Caki2 (cell line): ENCODE data around the gene CRYAA. TPM values are rescaled to one million over a fixed set of nuclear protein-coding genes. Genes with fewer than 3 reads are reported as not detected.

Experiments
- DNase-seq: peaks from one replicate; pipeline ENCODE4 v3.0.0-alpha.2; 2015; ENCODE audit warnings: low read depth
- in situ Hi-C: cut with HindIII; loops from 2 replicates; pipeline ENCODE4 v1.10.0; 2016; ENCODE audit warnings: low sequenced_read_pairs, low pct_unique_long_range_greater_than_20kb, mixed read lengths
- total RNA-seq: library from RNA; depleted of rRNA; stranded (reverse); fragments of >200 nt; shearing (Covaris generic); gene quantifications from 2 replicates; pipeline ENCODE4 v1.2.3, GENCODE V29; 2014; ENCODE audit warnings: low replicate concordance

Gene CRYAA
- total RNA-seq, 1 experiment from 2014 or later, result not detected

DNA sequence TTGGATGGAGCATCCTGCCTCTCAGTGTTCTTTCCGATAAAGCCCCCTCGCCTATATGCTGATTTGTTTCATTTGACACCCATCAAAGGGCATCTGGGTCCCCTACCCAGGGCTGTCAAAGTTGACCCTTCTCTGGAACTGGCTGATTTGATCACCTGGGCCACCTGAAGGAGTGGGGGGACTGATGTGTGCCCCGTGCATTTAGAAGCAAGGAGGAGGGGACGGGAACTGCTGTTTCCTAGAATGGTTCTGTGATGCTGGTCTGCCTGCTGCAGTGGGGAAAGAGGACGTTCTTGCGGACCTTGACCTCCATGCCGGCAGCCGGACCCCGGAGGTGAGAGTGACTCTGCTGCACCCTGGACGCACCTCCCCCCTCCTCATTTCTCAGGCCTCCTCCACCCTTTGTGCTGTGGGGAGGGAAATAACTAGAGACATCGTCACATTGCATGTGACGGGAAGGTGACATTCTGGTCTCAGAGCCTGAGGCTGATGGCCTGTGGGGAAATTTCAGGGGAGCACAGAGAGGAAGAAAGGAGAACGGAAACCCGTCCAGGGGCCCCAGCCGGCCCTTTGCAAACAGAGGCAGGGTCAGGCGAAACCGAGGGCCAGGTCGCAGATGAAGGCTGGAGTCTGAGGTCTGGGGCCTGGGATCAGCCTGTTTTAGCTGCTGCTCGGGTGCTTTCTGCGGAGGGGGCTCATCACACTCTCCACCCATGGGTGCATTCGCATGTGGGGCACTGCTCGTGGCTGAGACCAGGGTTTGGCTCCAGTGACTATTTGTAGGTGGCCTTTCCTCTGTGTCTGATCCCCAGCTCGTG lies 25.7 kb downstream of the CRYAA start:
- no peak for DNase-seq
- in situ Hi-C loops, result no loop called here

DNA sequence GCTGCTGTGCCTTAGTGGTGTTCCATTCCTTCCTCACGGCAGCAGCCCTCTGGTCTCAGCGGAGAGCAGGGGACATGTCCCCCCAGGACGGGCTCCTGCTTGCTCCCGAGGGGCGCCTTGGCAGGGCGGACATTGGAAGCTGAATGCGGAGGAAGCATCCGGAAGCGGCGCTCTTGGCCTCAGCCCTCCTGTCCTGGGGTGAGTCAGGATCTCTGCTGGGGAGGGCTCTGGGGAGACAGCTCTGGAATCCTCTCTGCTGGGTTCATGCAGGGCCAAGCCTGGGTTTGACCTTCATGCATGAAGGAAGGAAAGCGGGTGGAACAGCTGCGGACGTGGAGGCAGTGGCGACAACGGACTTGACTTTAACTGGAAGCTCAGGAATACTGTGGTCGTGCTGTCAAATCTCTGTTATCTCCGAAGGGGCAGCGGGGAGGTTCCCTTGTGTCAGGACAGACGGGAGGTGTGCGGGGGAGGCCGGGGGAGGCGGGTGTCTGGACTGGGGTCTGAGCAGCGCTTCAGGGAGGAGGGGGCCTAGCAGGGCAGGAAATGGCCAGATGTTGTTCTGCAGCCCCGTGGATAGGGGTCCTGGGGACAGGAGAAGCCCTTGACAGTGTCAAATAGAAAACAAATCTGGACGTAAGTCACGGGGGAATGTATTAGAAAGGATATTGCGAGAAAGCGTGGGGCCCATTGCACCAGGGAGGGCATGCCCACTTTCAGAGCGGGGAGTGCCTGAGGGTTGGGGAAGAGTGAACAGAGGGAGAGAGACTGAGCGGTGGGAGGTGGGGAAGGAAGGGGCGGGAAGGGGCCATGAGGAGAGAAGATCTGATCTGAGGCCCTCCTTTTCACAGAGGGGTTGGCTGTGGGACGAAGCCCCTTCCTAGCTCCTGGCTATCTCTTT lies 26.6 kb downstream of the CRYAA start:
- no peak for DNase-seq
- in situ Hi-C loops, result no loop called here

DNA sequence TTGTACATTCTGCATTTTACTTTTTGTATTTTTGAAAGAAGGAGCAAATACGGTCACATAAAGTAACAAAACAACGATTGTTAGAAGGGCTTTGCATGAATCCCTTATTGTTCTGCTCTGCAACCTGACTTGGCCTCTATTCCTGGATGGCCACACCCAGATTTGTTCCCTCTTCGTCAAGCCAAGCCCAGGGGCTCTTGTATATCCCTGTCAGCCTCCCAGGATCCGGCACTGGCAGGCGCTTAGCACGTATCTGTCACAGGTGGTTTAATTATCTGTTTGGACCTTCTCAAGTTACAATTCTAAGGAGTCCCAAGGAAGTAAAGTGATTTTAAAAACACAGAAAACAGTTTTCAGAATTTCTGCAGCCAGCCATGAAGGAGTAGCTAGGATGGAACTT lies 28.0 kb downstream of the CRYAA start:
- in situ Hi-C loops, result no loop called here
- no peak for DNase-seq

DNA sequence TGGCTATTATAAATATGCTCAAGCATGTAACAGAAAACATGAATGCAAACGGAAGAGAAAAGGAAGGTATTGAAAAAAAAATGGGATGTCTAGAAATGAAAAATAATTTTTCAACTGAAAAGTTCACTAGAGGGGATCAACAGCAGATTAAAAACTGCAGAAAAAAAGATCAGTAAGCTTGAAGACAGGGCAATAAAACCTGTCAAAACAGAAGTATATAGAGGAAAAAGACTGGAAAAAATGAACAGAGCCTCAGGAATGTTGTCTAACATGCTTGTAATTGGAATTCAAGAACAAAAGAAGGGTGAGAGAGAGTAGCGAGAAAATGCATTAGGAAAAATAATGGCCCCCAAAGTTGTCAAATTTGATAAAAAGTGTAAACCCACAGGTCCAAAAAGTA lies 29.6 kb downstream of the CRYAA start:
- in situ Hi-C loops, result no loop called here
- no peak for DNase-seq

DNA sequence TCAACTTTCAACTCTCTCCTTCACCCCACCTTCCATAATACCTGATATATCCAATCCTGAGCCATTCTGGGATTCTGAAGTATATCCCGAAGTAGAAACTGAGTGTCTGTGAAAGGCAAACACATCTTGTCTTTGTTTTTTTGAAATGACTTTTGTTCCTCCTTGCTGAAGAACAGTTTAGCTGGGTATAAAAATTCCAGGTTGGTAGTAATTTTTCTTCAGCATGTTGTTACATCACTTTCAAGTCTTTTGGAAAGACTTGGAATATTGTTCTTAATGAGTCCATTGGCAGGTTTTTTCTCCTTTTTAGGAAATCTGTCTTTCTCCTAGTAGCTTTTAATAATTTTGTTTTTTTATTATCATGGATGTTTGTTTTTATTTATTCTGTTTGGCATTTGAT lies 32.7 kb downstream of the CRYAA start:
- in situ Hi-C loops, result no loop called here
- DNase-seq, result no peak

DNA sequence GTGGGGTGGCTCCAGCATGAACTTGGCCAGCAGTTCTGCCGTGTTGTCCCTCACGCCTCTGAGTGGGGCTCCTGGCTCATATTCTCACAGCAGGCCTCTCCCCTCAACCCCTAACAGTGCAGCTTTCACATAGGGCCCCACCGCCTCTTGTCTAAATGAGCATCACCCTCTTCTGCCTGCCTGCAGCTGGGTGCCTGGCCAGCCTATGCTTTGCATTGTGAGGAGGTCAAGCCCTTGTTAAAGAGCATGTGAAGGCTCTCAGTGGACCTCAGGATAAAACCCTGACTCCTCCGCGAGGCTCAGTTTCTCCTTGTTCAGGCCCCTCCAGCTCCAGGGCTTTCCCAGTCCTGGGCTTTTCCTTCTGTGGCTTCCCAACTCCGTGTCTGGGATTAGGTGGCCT lies 34.8 kb downstream of the CRYAA start:
- DNase-seq, result no peak
- in situ Hi-C loops, result no loop called here

DNA sequence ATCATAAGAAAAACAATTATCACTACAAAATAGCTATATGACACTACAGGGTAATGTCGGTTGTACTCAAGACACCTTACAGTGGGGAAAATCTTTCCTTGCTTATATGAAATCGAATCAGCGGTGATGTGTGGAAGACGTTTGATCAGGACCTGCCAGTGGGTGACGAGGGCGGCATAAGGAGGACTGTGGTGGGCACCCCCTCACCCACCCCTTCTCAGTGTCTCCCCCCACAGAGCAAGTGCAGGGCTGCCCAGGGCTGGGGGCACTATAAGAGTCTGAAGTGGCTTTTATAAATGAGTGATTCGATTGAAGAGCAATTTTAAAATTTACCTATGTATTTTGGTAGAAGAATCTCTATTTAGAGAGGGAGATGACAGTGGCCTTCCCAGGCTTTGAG lies 35.8 kb downstream of the CRYAA start:
- in situ Hi-C loops, result no loop called here
- DNase-seq, result no peak

DNA sequence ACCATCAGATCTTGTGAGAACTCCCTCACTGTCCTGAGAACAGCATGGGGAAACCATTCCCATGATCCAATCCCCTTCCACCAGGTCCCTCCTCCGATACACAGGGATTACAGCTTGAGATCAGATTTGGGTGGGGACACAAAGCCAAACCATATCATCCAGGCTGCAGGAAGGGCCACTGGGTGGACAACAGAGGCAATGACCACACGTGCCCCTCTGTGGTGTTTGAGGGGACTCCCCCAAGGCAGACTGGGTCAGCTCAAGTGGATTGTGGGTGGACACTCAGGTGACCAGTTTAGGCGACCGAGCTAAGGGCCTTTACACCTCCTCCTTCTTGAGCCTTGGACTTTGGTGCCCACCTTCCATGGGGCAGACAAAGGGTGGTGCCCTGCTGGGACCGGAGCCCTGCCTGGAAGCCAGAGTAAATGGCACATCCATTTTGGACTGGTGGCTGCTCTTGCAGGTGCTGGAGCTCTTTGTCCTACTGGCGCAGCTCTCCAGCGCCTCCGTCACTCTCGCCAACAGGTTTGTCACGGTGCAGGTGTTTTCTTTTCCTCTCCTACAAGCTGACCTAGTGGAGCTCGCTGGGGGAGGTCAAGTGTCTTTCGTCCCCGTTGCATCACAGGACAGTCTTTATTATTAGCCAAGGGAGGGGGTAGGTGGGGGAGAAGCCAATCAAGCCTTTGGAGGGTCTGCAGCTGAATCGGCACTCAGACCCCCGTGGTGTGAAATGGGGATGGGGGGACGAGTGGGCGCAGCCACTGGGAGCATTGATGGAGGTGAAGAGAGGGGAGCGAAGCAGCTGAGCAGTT lies 37.6 kb downstream of the CRYAA start:
- in situ Hi-C loops, result no loop called here
- DNase-seq, result no peak

DNA sequence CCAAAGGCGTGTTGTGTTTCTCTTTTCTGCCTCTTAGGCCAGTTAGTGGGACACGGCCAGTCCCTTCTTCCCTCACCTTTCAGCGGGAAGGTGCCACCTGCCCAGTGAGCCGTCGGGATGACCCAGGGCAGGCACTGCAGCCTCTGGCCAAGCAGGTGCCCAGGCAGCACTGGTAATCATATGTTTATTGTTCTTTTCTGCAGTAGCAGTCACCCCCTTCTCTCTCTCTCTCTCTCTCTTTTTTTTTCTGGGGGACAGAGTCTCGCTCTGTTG lies 38.2 kb downstream of the CRYAA start:
- in situ Hi-C loops, result no loop called here

DNA sequence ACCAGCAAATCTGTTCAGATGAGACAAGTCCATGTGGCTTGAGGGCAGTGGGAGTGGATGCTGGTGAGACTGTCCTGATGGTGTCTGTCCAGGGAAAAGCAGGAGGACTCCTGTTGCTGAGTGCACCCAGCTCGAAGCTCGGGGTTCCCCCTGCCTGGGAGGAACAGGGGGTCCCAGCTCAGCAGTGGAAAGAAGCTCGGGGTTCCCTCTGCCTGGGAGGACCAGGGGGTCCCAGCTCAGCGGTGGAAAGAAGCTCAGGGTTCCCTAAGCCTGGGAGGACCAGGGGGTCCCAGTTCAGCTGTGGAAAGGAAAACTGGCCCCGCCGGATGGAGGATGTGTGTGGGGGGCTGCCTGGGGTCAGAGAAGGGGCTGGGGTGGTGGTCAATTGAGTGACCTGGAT lies 39.1 kb downstream of the CRYAA start:
- in situ Hi-C loops, result no loop called here
- no peak for DNase-seq

More for the DNA sequence above, 38.2 kb downstream of the CRYAA start:
- no peak for DNase-seq

DNA sequence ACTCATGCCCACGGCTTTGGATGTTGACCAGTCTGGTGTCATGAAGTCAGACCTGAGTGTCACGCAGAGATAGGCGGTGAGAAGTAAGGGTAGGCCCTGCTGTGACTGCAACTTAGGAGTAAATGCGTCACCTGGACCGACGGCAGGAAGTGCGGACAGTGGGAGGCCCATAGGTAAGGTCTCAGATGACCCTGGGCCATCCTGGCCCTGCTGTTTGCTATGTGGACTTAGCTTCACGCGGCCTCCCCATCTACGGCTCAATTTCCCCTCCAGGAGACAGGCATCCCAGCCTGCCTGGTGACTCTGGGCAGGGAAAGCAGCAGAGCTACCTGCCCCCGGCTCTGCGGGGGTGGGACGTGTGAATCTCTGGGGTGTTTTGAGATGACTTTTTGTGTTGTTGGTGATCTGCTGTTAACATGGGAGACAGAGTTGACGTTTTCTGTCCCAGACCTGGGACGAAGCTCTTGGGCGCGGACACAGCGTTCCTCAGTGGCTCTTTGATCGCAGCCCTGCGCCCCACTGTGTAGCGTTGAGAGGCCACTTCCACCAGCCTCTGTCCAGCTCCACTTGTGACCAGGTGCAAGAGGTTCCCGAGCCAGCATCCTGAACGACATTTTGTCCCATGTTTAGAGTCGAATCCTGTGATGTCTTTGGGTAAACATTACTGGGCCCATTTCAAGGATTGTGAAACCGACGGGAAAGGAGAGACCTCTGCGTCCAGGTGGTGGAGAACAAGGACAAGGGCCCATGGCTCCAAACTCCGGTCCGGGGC lies 39.9 kb downstream of the CRYAA start:
- DNase-seq, result no peak
- in situ Hi-C loops, result no loop called here

DNA sequence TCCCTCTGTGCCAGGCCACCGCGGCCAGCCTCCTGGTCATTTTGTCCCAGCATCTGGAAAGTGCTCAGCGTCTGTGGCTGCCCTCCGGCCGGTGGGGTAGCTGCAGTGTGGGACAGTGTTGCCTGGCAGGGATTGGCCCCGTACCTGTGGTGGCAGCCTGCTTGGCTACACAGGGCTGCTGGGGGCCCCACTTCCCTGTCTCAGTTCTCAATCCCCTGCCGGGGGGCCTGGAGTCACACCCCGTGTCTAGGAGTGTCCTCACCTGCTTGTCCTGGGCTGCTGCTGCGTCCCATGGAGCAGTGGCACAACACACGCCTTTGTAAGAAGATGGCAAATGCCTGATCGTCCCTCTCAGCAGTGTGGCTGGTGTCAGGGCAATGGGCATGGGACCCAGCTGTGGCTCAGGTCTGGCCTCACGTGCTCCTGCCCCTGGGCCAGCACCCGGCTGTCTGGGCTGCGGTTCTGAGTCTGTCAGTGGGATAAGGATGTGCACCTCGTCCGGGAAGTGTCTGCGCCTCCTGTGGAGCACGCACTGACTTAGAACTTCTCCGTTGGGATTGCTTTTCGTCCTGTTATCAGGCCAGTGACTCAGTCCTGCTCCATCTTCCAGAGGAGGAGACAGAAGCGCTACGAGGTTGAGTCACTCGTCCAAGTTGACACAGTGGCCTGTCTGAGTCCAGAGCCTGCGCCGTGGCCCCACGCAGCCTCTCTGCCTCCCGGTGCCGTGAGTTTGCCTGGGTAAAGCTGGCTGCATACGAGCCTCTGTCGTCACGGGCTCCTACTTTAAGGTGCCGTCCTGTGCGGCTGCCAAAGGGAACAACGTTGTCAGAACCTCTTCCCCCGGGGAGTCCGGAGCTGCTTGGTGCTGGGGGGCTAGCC lies 41.0 kb downstream of the CRYAA start:
- in situ Hi-C loops, result no loop called here
- peak; percentile 58 for DNase-seq

DNA sequence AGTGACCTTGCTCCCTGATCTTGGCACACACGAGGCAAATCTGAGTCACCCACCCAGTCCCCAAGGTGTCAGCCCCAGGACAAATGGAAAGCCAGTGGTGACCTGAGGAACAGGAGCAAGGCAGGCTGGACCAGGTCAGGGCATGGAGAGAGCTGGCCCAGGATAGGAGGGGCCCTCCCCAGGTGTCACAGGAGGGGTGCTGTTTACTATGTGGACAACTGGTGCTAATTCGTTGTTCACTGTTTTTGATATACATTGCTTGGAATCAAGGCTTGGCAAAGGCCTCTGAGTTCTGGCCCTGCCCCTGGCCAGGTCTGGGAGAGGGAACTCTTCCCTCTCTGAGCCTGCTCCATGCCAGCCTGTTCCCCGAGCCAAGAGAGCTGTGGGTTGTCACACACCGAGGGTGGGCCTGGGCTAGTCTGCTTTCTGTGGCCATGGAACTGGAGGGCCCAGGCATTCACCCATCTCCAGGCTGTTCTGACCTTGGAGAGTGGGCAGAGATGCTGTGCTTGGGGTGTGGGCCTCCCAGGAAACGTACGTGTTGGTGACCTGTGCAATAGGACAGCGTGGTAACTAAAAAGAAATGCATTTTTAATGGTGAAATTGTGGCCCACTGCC lies 41.8 kb downstream of the CRYAA start:
- in situ Hi-C loops, result no loop called here
- no peak for DNase-seq

DNA sequence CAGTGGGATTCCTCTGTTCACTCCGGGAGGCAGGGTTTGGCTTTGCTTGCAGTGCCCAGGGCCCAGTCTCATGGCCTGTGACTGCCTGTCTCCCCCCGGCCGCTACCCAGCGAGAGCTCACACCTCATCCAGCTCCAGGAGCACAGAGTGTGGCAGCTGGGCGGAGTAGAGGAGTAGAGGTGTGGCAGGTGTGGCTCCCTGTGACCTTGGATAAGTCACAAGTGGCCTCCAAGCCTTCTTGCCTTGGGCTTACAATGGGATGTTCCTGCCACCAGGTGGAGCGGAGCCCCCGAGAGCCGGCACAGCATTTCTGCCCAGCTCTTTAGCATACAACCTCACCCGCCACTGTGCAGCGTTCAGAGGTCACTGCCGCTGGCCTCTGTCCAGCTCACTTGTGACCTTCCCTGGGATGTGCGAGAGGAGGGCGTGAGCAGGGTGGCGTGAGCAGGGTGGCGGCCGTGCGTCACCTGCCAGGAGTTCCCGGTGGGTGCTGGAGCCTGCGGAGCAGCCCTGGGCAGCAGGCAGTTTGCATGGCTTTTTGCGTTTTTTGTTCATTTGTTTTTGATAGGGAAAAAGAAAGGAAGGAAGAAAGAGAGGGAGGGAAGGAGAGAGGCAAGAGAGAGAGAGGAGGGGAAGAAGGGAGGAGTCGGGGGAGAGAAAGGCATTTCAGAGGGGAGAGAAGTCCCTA lies 42.4 kb downstream of the CRYAA start:
- in situ Hi-C loops, result no loop called here
- no peak for DNase-seq

DNA sequence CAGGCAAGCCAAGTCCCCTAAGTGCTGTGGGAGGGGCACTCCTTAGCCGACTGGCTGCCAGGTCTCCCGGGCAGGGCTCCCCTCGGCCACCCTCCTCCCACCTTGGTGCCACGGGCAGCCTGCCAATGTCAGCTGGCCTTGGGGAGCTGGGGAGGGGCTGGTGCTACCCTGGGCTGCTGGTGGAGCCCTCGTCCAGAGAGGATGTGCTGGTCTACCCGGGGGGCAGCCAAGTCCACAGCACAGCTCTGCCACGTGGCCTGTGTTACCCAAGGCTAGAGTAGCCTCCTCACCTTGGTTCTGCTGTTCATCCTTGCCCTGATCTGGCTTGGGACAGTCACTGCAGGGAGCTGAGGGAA lies 42.9 kb downstream of the CRYAA start:
- in situ Hi-C loops, result no loop called here

More for the DNA sequence above, 42.9 kb downstream of the CRYAA start:
- no peak for DNase-seq
